ENCODE data around the gene ZNRD2. TPM values are rescaled to one million over a fixed set of nuclear protein-coding genes. Genes with fewer than 3 reads are reported as not detected.

ZNRD2 gene
- total RNA-seq, 1 experiment from 2014 or later = 45.8 TPM

- no peak overlapping the region for H4K8ac ChIP-seq (replicated peaks; ENCODE audit: insufficient read length, low read depth, low read length)
- no peak overlapping the region for H3K4ac ChIP-seq (ENCODE audit: low read depth, low read length)
- peak overlapping the region; percentile 94 to 97 for H3K4me3 Mint-ChIP-seq
- H3K27me3 Mint-ChIP-seq (ENCODE audit: low read depth) = peaks cover 3% of the 10 kb centered on the region
- no peak for DNase-seq
- TF ChIP-seq, protein P1, sequence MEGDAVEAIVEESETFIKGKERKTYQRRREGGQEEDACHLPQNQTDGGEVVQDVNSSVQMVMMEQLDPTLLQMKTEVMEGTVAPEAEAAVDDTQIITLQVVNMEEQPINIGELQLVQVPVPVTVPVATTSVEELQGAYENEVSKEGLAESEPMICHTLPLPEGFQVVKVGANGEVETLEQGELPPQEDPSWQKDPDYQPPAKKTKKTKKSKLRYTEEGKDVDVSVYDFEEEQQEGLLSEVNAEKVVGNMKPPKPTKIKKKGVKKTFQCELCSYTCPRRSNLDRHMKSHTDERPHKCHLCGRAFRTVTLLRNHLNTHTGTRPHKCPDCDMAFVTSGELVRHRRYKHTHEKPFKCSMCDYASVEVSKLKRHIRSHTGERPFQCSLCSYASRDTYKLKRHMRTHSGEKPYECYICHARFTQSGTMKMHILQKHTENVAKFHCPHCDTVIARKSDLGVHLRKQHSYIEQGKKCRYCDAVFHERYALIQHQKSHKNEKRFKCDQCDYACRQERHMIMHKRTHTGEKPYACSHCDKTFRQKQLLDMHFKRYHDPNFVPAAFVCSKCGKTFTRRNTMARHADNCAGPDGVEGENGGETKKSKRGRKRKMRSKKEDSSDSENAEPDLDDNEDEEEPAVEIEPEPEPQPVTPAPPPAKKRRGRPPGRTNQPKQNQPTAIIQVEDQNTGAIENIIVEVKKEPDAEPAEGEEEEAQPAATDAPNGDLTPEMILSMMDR (conservative IDR thresholded peaks at IDR 0.05) = no peak
- no peak overlapping the region for H3K27ac ChIP-seq (ENCODE audit: insufficient read length, low read depth, low read length)
- no peak overlapping the region for H3K56ac ChIP-seq (ENCODE audit: insufficient read length, low read depth, low read length)
- no peak overlapping the region for H2BK15ac ChIP-seq (ENCODE audit: low read depth, low read length)
- peaks cover 3% of the 10 kb centered on the region for H3K79me1 ChIP-seq (ENCODE audit: insufficient read depth, low read depth, low read length, poor library complexity, severe bottlenecking)
- no peak overlapping the region; the same call in 1 of the 2 replicates for H3K14ac ChIP-seq (ENCODE audit: insufficient read depth, low read length)
- H2BK20ac ChIP-seq (ENCODE audit: low read depth, low read length, poor library complexity, severe bottlenecking) = no peak overlapping the region
- H3K79me2 ChIP-seq (ENCODE audit: insufficient read depth, low read length) = peaks cover 7% of the 10 kb centered on the region; the same call in 1 of the 2 replicates
- no peak overlapping the region for H3K18ac ChIP-seq (ENCODE audit: insufficient read length, low read depth, low read length)
- H4K20me1 ChIP-seq (ENCODE audit: control insufficient read depth, insufficient read depth, insufficient read length) = no peaks in the 10 kb centered on the region
- no peak overlapping the region for H2BK12ac ChIP-seq (ENCODE audit: insufficient read length, low read depth, low read length)
- H3K36me3 Mint-ChIP-seq (ENCODE audit: insufficient read depth in 1 of 3, low read depth in 3 of 3) = peaks cover 18 to 43% (median 37%) of the 10 kb centered on the region in 3 experiments; a peak in 6 of 7 replicates
- peak overlapping the region; percentile 68 to 96 (median 92); a peak in 5 of 7 replicates for H3K27ac Mint-ChIP-seq
- no peaks in the 10 kb centered on the region; the same call in none of the 2 replicates for H3K4me1 ChIP-seq (ENCODE audit: insufficient read depth, low read length)
- no peak overlapping the region for H2AFZ ChIP-seq (ENCODE audit: low read length)
- H2BK120ac ChIP-seq (ENCODE audit: low read depth, low read length, poor library complexity, severe bottlenecking) = no peak overlapping the region
- H3K27me3 ChIP-seq (ENCODE audit: insufficient read depth, low read length) = no peaks in the 10 kb centered on the region
- no peak overlapping the region for H4K91ac ChIP-seq (ENCODE audit: insufficient read length, low read depth, low read length)
- no peak overlapping the region for H3K23ac ChIP-seq (ENCODE audit: insufficient read length, low read depth, low read length)
- peak overlapping the region; percentile 45 for H3K9ac ChIP-seq (ENCODE audit: extremely low read depth, insufficient read length, low read length)
- no CpG with 5 or more reads among the region's 50 CpGs for WGBS (ENCODE audit: extremely low coverage, insufficient read length, low lambda C conversion rate)
- no peaks in the 10 kb centered on the region for H3K9me3 Mint-ChIP-seq
- H3K4me2 ChIP-seq (ENCODE audit: insufficient read depth, insufficient read length, low read length) = peak overlapping the region; percentile 82
- no peaks in the 10 kb centered on the region for H3K9me3 ChIP-seq (ENCODE audit: control insufficient read depth, low read depth, low read length)
- no peak overlapping the region for H3T11ph ChIP-seq (ENCODE audit: low read length)
- H2BK5ac ChIP-seq (ENCODE audit: insufficient read length, low read length) = no peak overlapping the region
- H2AK5ac ChIP-seq (ENCODE audit: insufficient read length, low read length) = no peak overlapping the region
- peaks cover 18% of the 10 kb centered on the region for H3K23me2 ChIP-seq (ENCODE audit: insufficient read length, low read depth, low read length, poor library complexity, severe bottlenecking)
- H4K5ac ChIP-seq (ENCODE audit: insufficient read length, low read depth, low read length) = no peak overlapping the region
- H3K4me1 Mint-ChIP-seq = peaks cover 17 to 24% of the 10 kb centered on the region in 2 experiments
These were observed 45.8 kb downstream of the ZNRD2 start for GRCh38 chr11:65615950-65616574.

Data from H9 (cell line).